Right lobe of liver (tissue), 4 donors: ENCODE data around the gene PIK3R2.

Experiments used
- POLR2A ChIP-seq: fragments of 450-650 bp; IDR thresholded peaks from one replicate; pipeline ENCODE4 v1.6.1; 2017; ENCODE audit warnings: antibody characterized with exemption, mild to moderate bottlenecking
- TF ChIP-seq, protein P1 (sequence below), 4 donors: fragments of 200-600 bp in 3 of 4; fragments of 450-650 bp in 1 of 4; IDR thresholded peaks; one replicate each; pipeline versions ENCODE4 v1.5.1 to v1.8.0; 2016 to 2022; ENCODE audit warnings: antibody characterized with exemption in 4 of 4, mild to moderate bottlenecking in 2 of 4
- donor health status: DM: no; HTN: no; CAD: no.
- donor health status: DM: no; HTN: no; CAD: no.
- donor health status: DM: no; HTN: yes; CAD: no.

GRCh38 chr19:18158467-18158866 is 5.5 kb downstream of the PIK3R2 start:
- TF ChIP-seq POLR2A, result no peak
- TF ChIP-seq, protein P1, sequence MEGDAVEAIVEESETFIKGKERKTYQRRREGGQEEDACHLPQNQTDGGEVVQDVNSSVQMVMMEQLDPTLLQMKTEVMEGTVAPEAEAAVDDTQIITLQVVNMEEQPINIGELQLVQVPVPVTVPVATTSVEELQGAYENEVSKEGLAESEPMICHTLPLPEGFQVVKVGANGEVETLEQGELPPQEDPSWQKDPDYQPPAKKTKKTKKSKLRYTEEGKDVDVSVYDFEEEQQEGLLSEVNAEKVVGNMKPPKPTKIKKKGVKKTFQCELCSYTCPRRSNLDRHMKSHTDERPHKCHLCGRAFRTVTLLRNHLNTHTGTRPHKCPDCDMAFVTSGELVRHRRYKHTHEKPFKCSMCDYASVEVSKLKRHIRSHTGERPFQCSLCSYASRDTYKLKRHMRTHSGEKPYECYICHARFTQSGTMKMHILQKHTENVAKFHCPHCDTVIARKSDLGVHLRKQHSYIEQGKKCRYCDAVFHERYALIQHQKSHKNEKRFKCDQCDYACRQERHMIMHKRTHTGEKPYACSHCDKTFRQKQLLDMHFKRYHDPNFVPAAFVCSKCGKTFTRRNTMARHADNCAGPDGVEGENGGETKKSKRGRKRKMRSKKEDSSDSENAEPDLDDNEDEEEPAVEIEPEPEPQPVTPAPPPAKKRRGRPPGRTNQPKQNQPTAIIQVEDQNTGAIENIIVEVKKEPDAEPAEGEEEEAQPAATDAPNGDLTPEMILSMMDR (IDR thresholded peaks at IDR 0.05), result no peak
